Kidney (tissue), 14 donors: ENCODE results near the gene TMEM255B. TPM values are rescaled to one million over a fixed set of nuclear protein-coding genes. Genes with fewer than 3 reads are reported as not detected.

Experiments
- DNase-seq, 5 donors: peaks; one replicate each; pipeline ENCODE4 v3.0.0-alpha.2; 2013 to 2020
- FAIRE-seq: peaks from 2 replicates; lab custom pipeline; 2012; peaks lifted over from hg19 to GRCh38; lab: Jason Lieb, UNC
- H3K27ac ChIP-seq, 2 donors: one replicate each; pipeline ENCODE4 v1.7.0; 2013; ENCODE audit warnings: low read depth in 2 of 2, low read length in 2 of 2, inconsistent platforms in 1 of 2
- H3K27me3 ChIP-seq: one replicate; pipeline ENCODE4 v1.7.1; 2013; ENCODE audit warnings: low read length, inconsistent platforms; ENCODE audit not compliant: control insufficient read depth, insufficient read depth
- H3K36me3 ChIP-seq, 3 donors: one replicate each; pipeline versions ENCODE4 v1.7.0 to v1.7.1; 2013; ENCODE audit warnings: low read length in 3 of 3, control low read depth in 1 of 3, inconsistent platforms in 1 of 3; ENCODE audit not compliant: insufficient read depth in 3 of 3, control insufficient read depth in 2 of 3
- H3K4me1 ChIP-seq, 3 donors: one replicate each; pipeline versions ENCODE4 v1.7.0 to v1.7.1; 2013; ENCODE audit warnings: low read length in 3 of 3, inconsistent platforms in 1 of 3, low read depth in 1 of 3; ENCODE audit not compliant: control insufficient read depth in 2 of 3, insufficient read depth in 2 of 3
- H3K4me3 ChIP-seq, 3 donors: one replicate each; pipeline versions ENCODE4 v1.7.0 to v1.8.1; 2013; ENCODE audit warnings: low read length in 3 of 3, control low read depth in 1 of 3, inconsistent platforms in 1 of 3
- H3K9ac ChIP-seq, 3 donors: one replicate each; pipeline versions ENCODE4 v1.7.0 to v1.7.1; 2013; ENCODE audit warnings: low read length in 3 of 3, control low read depth in 1 of 3, inconsistent platforms in 1 of 3
- H3K9me3 ChIP-seq, 3 donors: one replicate each; pipeline versions ENCODE4 v1.7.0 to v1.7.1; 2013; ENCODE audit warnings: low read length in 3 of 3, control low read depth in 1 of 3, inconsistent platforms in 1 of 3; ENCODE audit not compliant: control insufficient read depth in 2 of 3, insufficient read depth in 1 of 3
- intact Hi-C: fragments of 100-400 bp; cut with DNase I; formaldehyde crosslinking; loops from one replicate; pipeline ENCODE4 v1.11.1; 2022
- polyA plus RNA-seq: library from polyadenylated mRNA; stranded (reverse); fragments of 350-450 nt; fragmentation: Illumina TruSeq; extraction: RNeasy Lipid Tissue Mini Kit (QIAGEN cat#74804); gene quantifications from one replicate; pipeline ENCODE4 v1.2.3, GENCODE V29; 2014; ENCODE audit warnings: low read depth, low replicate concordance; ENCODE audit not compliant: insufficient read depth
- total RNA-seq: library from RNA; stranded (reverse); fragmentation: NEBNext Ultra II Directional; extraction: Animal tissue kit (Norgen Biotek cat#: 25700); gene quantifications from one replicate; pipeline ENCODE4 v1.2.1, GENCODE V29; 2021
- TF ChIP-seq, protein P1 (sequence below): IDR thresholded peaks from 3 replicates; pipeline ENCODE4 v1.5.1; 2012; ENCODE audit warnings: mild to moderate bottlenecking, moderate library complexity, borderline replicate concordance; ENCODE audit not compliant: insufficient read depth; ENCODE audit errors: extremely low read depth
- donor health status: control.
- donor health status: control.
- donor health status: control.
- donor health status: control.
- donor health status: control.
- donor health status: DM: yes; HTN: yes; CAD: no.
- donor health status: Normal renal cell carcinoma (clear cell type).

Gene TMEM255B
- total and polyA plus RNA-seq, 2 donors from 2014 or later = 11.9 to 29.3 TPM

DNA sequence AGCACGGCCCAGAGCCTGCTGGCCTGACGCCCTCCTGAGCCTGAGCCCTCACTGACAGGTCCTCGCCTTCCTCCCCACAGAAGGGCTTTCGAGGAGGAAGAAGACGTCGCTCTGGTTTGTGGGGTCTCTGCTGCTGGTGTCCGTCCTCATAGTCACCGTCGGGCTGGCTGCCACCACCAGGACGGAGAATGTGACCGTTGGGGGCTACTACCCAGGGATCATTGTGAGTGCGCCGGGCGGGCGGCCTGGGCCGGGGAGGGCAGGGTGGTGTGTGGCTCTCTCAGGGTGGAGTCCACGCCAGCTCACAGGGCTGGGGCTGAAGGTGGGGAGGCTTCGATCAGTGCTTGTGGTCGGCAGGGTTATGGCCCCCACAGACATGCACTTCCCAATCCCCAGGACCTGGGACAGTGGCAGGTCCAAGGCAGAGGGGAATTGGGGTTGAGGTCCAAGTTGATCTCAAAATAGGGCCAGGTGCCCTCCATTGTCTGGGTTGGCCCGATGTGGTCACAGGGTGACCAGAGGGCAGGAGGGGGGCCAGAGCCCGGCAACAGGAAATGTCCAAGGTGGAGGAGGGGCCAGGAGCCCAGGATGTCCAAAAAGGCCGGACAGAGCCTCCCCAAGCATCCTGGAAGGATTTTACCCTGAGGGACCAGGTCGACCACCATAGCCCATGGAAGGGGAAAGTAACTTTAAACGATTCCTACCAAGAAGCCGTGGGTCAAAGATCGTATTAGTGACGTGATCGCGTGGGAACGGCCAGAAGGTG is 7.2 kb downstream of the TMEM255B start:
- H3K9me3 ChIP-seq = no peaks in the 10 kb centered on the region
- peak in 1 of 5 donors; percentile 25 for DNase-seq
- no peak overlapping the region for H3K27ac ChIP-seq
- peaks cover 0 to 4% (median 0%) of the 10 kb centered on the region in 3 donors for H3K4me1 ChIP-seq
- intact Hi-C loops = no loop called here
- H3K27me3 ChIP-seq = peaks cover 3% of the 10 kb centered on the region
- H3K9ac ChIP-seq = no peak overlapping the region
- no peaks in the 10 kb centered on the region for H3K36me3 ChIP-seq
- no peak for FAIRE-seq
- no peak overlapping the region for H3K4me3 ChIP-seq
- TF ChIP-seq, protein P1, sequence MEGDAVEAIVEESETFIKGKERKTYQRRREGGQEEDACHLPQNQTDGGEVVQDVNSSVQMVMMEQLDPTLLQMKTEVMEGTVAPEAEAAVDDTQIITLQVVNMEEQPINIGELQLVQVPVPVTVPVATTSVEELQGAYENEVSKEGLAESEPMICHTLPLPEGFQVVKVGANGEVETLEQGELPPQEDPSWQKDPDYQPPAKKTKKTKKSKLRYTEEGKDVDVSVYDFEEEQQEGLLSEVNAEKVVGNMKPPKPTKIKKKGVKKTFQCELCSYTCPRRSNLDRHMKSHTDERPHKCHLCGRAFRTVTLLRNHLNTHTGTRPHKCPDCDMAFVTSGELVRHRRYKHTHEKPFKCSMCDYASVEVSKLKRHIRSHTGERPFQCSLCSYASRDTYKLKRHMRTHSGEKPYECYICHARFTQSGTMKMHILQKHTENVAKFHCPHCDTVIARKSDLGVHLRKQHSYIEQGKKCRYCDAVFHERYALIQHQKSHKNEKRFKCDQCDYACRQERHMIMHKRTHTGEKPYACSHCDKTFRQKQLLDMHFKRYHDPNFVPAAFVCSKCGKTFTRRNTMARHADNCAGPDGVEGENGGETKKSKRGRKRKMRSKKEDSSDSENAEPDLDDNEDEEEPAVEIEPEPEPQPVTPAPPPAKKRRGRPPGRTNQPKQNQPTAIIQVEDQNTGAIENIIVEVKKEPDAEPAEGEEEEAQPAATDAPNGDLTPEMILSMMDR = no peak

DNA sequence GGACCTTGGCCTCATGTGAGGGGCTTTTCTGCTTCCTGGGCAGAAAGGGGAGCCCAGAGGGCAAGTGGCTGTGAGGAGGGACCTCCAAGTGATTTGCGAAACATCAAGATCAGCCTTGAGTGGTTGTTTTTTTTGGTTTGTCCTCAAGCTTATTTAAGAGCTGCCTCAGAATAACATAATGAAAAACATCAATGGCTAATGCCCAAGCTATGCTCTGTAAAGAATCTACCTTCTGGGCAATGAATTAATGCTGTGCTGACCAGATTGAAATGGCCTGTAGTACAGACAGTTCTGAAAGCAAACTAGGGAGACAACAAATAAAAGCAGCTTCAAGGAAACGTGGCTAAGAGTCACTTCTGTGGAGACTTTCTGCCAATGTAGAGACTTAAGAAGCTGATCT is 8.3 kb downstream of the TMEM255B start:
- Histone ChIP-seq H3K4me3 (no peak overlapping the region), H3K9me3 (no peaks in the 10 kb centered on the region), H3K27me3 (peaks cover under 1% of the 10 kb centered on the region), H3K4me1 (peaks cover 0 to 4% (median 0%) of the 10 kb centered on the region in 3 donors), H3K9ac (no peak overlapping the region), H3K27ac (no peak overlapping the region), H3K36me3 (no peaks in the 10 kb centered on the region)
- FAIRE-seq = no peak
- no peak for DNase-seq
- TF ChIP-seq, protein P1 = no peak
- intact Hi-C loops = no loop called here

DNA sequence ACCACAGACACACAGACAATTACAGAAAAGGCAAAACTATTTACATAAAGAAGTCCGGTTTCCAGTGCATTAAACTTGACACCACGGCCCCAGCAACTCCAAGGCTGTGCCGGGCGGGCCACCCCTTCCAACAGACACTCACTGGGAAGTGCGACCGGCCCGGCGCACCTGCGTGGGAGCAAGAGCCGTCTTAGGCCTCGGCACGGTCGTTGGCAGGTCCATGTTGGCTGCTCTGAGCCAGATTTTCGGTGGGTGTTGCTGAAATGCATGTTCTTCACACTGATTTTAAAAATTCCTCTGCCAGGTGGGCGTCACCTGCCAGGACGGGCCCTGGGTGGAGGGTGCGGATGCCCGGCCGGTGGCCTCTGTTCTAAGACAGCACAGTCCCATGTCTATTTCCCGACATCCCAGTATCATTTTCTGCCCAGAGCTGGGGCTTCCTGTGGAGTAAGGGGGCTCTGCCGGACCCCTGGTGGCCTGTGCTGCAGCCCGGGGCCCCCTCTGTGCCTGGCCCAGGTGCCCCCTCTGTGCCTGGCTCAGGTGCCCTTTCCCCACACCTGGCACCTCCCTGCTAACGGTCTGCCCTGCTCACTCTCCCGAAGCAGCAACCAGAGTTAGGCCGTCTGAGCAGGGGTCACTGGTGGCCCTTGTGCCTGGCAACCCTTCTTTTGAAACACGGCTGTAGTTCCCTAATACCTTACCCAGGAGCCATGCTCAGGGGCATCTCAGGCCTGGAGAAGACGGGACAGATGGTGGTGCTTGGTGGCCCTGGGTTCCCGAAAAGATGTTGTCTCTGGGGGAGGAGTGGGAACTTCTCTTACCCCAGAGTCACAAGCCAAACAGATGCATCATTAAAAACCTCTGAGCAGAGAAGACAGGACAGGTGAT is 9.2 kb downstream of the TMEM255B start:
- Histone ChIP-seq H3K9me3 (no peaks in the 10 kb centered on the region), H3K36me3 (no peaks in the 10 kb centered on the region), H3K4me3 (no peak overlapping the region), H3K9ac (no peak overlapping the region), H3K27ac (no peak overlapping the region), H3K4me1 (peaks cover 0 to 4% (median 0%) of the 10 kb centered on the region in 3 donors), H3K27me3 (no peaks in the 10 kb centered on the region)
- DNase-seq (no peak), FAIRE-seq (no peak)
- intact Hi-C loops = no loop called here
- TF ChIP-seq, protein P1 = no peak
